ENCODE data around the gene MED22. TPM values are rescaled to one million over a fixed set of nuclear protein-coding genes. Genes with fewer than 3 reads are reported as not detected.
"Not testable (repeated sequence)": the region's sequence is repeated elsewhere in the genome, so short reads cannot be mapped to it uniquely, and the experiment has no call there.

Gene MED22
- total and polyA plus RNA-seq, 2 of the 8 experiments (the other 6 are each of a cell fraction or from before 2014, with no cell fraction given) = 56.4 to 68.4 TPM

DNA sequence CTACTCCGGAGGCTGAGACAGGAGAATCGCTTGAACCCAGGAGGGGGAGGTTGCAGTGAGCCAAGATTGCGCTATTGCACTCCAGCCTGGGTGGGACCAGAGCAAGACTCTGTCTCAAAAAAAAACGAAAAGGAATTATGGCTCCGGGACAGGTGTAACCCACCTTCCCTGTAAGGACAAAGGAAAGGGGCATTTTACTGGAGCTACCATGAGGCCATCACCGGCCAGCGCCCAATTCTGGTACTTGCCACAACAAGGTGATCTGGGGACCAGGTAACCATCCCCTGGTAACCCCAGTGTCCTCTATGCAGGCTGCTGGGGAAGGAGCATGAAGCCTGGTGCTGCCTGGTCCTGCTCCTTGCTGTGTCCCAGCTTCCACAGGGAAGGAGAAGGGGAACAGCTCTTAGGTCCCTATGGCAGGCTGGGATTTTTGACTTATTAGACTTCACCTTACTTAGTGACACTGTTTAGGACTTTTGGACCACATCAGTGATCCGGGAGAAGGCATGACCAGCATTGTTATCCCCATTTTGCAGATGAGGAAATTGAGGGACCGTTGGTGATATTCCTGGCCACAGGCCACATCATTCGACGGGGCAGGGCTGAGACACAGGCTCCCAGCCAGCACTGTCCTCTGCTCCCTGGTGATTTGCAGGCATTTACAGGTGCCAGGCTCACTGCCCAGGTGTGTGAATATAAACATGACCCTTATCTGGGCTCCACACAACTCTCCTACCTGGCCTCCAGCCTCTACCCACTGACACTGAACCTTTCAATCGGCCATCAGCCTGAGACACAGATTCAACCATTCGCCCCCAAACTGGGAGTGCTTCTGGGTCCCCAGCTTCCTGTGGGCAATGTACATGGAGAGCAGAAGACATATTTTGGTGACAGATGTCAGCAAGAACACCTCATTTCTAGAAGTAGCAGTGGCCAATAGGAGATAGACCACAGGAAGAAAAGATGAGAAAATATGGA lies 46.4 kb downstream of the MED22 start (continued):
- TF ChIP-seq JUN (IDR thresholded peaks at IDR 0.05; ENCODE audit: low read depth, low read length) = no peak
- no peak for TF ChIP-seq EP300 (IDR thresholded peaks at IDR 0.05; ENCODE audit: borderline replicate concordance in 1 of 2, low read depth in 2 of 2, low read length in 2 of 2)
- no peak for TF ChIP-seq TAF7 (optimal IDR thresholded peaks at IDR 0.05; ENCODE audit: borderline replicate concordance, low read depth, low read length)
- no peak for TF ChIP-seq POLR2AphosphoS5 (IDR thresholded peaks at IDR 0.05; ENCODE audit: low read depth, low read length)
- no peak for TF ChIP-seq BACH1 (IDR thresholded peaks at IDR 0.05; ENCODE audit: low read length)
- TF ChIP-seq TEAD4 (IDR thresholded peaks at IDR 0.05; ENCODE audit: low read depth, low read length) = no peak
- TF ChIP-seq HDAC6 (IDR thresholded peaks at IDR 0.05; ENCODE audit: low read depth, low read length) = no peak

DNA sequence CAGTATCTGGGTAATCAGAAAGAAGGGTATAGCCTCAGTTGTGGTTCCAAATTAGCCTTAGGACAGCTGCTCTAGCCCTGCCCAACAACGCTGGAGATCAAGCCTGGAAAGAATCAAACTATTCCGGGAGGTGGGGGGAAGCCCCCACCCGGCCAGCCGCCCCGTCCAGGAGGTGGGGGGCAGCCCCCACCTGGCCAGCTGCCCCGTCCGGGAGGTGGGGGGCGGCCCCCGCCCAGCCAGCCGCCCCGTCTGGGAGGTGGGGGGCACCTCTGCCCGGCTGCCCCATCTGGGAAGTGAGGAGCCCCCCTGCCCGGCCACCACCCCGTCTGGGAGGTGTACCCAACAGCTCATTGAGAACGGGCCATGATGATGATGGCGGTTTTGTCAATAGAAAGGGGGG lies 47.9 kb downstream of the MED22 start:
- H3K9ac ChIP-seq (replicated peaks in 1 of 4; ENCODE audit: extremely low read depth in 1 of 4, low read depth in 3 of 4, low read length in 3 of 4); H3K4me3 ChIP-seq (ENCODE audit: extremely low read depth in 1 of 4, insufficient read depth in 2 of 4, low read depth in 3 of 4, low read length in 4 of 4); H3K9me3 ChIP-seq (ENCODE audit: insufficient read depth in 2 of 2, low read depth in 1 of 2, low read length in 1 of 2); CTCF ChIA-PET (ENCODE audit: partially characterized antibody); H4K20me1 ChIP-seq (replicated peaks in 1 of 2; ENCODE audit: control insufficient read depth in 1 of 2, insufficient read depth in 2 of 2, low read length in 2 of 2); FAIRE-seq; H3K4me1 ChIP-seq (replicated peaks in 1 of 4; ENCODE audit: control insufficient read depth in 3 of 4, insufficient read depth in 4 of 4, low read length in 3 of 4); H4K8ac ChIP-seq (ENCODE audit: extremely low read depth, insufficient read depth, low read length); H2BK12ac ChIP-seq (ENCODE audit: low read depth, low read length); POLR2A ChIA-PET (ENCODE audit: partially characterized antibody); H3K27ac ChIP-seq (ENCODE audit: low read depth, low read length); H2BK5ac ChIP-seq (ENCODE audit: low read depth, low read length); H2BK20ac ChIP-seq (ENCODE audit: low read length); H3K4ac ChIP-seq (replicated peaks; ENCODE audit: insufficient read length, low read depth, low read length); H3K18ac ChIP-seq (ENCODE audit: extremely low read depth, low read length); H3K23ac ChIP-seq (ENCODE audit: insufficient read length); H2BK120ac ChIP-seq (replicated peaks; ENCODE audit: low read depth, low read length); H3K14ac ChIP-seq (ENCODE audit: insufficient read length); H3K27me3 ChIP-seq (replicated peaks in 1 of 4; ENCODE audit: control insufficient read depth in 3 of 4, extremely low read depth in 1 of 4, insufficient read depth in 3 of 4, low read length in 3 of 4); H2BK15ac ChIP-seq (ENCODE audit: low read length); H3K79me2 ChIP-seq (ENCODE audit: control insufficient read depth in 1 of 2, insufficient read depth in 2 of 2, low read length in 2 of 2); H4K5ac ChIP-seq (ENCODE audit: insufficient read length, low read depth, low read length); H3K56ac ChIP-seq (replicated peaks; ENCODE audit: insufficient read length, low read depth, low read length); H2AFZ ChIP-seq (ENCODE audit: low read length); H4K91ac ChIP-seq (replicated peaks; ENCODE audit: insufficient read length, low read length); H3K4me2 ChIP-seq (ENCODE audit: insufficient read depth in 1 of 2, low read depth in 2 of 2, low read length in 2 of 2); H3K36me3 ChIP-seq (ENCODE audit: control insufficient read depth in 2 of 4, insufficient read depth in 4 of 4, low read length in 3 of 4); H3K23me2 ChIP-seq (ENCODE audit: low read depth, low read length); H2AK5ac ChIP-seq (ENCODE audit: low read depth, low read length); H3K79me1 ChIP-seq (ENCODE audit: low read depth, low read length); DNase-seq (ENCODE audit: low read depth in 1 of 2, low spot score in 2 of 2): not testable (repeated sequence)
- 73% methylated on average over 5 of the region's 16 CpGs; no CpG with 5 or more reads in 1 of the 2 experiments for WGBS, 2 experiments (ENCODE audit: extremely low coverage in 1 of 2, insufficient coverage in 1 of 2, insufficient read length in 1 of 2, insufficient replicate concordance in 2 of 2, low coverage in 1 of 2, low lambda C conversion rate in 2 of 2, missing lambda C conversion rate in 1 of 2)

Data from H1 (cell line).